Esophagus squamous epithelium (tissue), 4 donors: ENCODE measurements around the gene SLC12A8.

ENCODE experiments used
- POLR2A ChIP-seq, 4 donors: fragments of 450-650 bp; IDR thresholded peaks; one replicate each; pipeline ENCODE4 v1.6.1; 2017; ENCODE audit warnings: antibody characterized with exemption in 4 of 4, mild to moderate bottlenecking in 4 of 4, moderate library complexity in 3 of 4
- TF ChIP-seq, protein P1 (sequence below), 6 experiments: fragments of 450-650 bp in 4 of 6; fragments of 200-600 bp in 2 of 6; sonication (generic) in 2 of 6; IDR thresholded peaks; one replicate each; pipeline ENCODE4 v1.5.1; 2016 to 2019; ENCODE audit warnings: antibody characterized with exemption in 6 of 6, mild to moderate bottlenecking in 4 of 6, moderate library complexity in 4 of 6

DNA sequence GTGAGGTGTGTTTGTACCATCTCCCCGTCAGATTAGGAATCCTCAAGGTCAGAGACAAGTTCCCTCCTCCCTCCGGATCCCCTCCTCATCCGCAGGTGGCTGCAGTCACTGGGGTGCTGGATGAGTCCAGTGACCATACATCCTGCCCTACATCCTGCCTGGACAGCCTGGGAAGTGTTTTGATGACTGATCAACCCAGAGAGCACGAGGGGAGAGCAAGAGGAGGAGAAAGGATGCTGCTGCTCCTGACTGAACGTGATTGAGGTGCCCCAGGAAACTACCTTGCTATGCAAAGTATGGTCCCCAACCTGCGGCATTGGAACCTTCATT lies 65.1 kb downstream of the SLC12A8 start:
- TF ChIP-seq, protein P1, sequence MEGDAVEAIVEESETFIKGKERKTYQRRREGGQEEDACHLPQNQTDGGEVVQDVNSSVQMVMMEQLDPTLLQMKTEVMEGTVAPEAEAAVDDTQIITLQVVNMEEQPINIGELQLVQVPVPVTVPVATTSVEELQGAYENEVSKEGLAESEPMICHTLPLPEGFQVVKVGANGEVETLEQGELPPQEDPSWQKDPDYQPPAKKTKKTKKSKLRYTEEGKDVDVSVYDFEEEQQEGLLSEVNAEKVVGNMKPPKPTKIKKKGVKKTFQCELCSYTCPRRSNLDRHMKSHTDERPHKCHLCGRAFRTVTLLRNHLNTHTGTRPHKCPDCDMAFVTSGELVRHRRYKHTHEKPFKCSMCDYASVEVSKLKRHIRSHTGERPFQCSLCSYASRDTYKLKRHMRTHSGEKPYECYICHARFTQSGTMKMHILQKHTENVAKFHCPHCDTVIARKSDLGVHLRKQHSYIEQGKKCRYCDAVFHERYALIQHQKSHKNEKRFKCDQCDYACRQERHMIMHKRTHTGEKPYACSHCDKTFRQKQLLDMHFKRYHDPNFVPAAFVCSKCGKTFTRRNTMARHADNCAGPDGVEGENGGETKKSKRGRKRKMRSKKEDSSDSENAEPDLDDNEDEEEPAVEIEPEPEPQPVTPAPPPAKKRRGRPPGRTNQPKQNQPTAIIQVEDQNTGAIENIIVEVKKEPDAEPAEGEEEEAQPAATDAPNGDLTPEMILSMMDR (IDR thresholded peaks at IDR 0.05), result no peak
- TF ChIP-seq POLR2A (IDR thresholded peaks at IDR 0.05), result no peak
